HEK293 (cell line): Measurements from ENCODE around the gene HTATIP2.

ENCODE experiments used
- CTCF ChIA-PET: fragments of 350-600 bp; formaldehyde crosslinking; extraction: SDS; loops from one replicate; lab custom pipeline; 2021; ENCODE audit warnings: antibody characterized with exemption; lab: Yijun Ruan, JAX
- POLR2A ChIA-PET: fragments of 300-600 bp; formaldehyde crosslinking; extraction: SDS; loops from one replicate; lab custom pipeline; 2020; ENCODE audit warnings: antibody characterized with exemption, inconsistent platforms; lab: Yijun Ruan, JAX
- H3K27ac ChIP-seq: fragments of 200-500 bp; sonication (Bioruptor generic); 2 replicates; pipeline ENCODE4 v1.5.1; 2014; ENCODE audit warnings: low read depth, low read length, control low read depth, inconsistent platforms; ENCODE audit errors: extremely low read depth
- H3K36me3 ChIP-seq, 2 experiments: fragments of 200-500 bp in 1 of 2; sonication (Bioruptor generic) in 1 of 2; 1 replicate in 1 of 2; 2 replicates in 1 of 2; pipeline ENCODE4 v1.5.1; 2014 to 2017; ENCODE audit warnings: inconsistent platforms in 2 of 2, low read length in 2 of 2; ENCODE audit not compliant: control insufficient read depth in 2 of 2, insufficient read depth in 1 of 2
- H3K4me1 ChIP-seq: fragments of 200-500 bp; sonication (Bioruptor generic); 2 replicates; pipeline ENCODE4 v1.5.1; 2014; ENCODE audit warnings: mild to moderate bottlenecking, low read length, inconsistent platforms; ENCODE audit not compliant: control insufficient read depth, insufficient read depth
- H3K4me3 ChIP-seq: 2 replicates; pipeline ENCODE4 v1.5.1; 2011; ENCODE audit warnings: low read depth, mild to moderate bottlenecking, control low read depth, low read length, moderate library complexity
- H3K9me3 ChIP-seq: fragments of 200-500 bp; sonication (Bioruptor generic); 2 replicates; pipeline ENCODE4 v1.5.1; 2014; ENCODE audit warnings: low read depth, low read length, inconsistent platforms; ENCODE audit not compliant: control insufficient read depth, insufficient read depth
- KLF7 ChIP-seq: fragments of 450-650 bp; formaldehyde crosslinking; IDR thresholded peaks from 2 replicates; pipeline ENCODE4 v1.5.1; 2016; ENCODE audit warnings: missing biosample characterization, missing genetic modification characterization, borderline replicate concordance
- YY2 ChIP-seq: fragments of 450-650 bp; formaldehyde crosslinking; IDR thresholded peaks from 2 replicates; pipeline ENCODE4 v1.5.1; 2016; ENCODE audit warnings: missing biosample characterization, missing genetic modification characterization
- ZBTB48 ChIP-seq: fragments of 450-650 bp; formaldehyde crosslinking; IDR thresholded peaks from 2 replicates; pipeline ENCODE4 v1.5.1; 2016; ENCODE audit warnings: missing biosample characterization, missing genetic modification characterization
- ZFP41 ChIP-seq: fragments of 450-650 bp; formaldehyde crosslinking; IDR thresholded peaks from 2 replicates; pipeline ENCODE4 v1.5.1; 2016; ENCODE audit warnings: missing biosample characterization, missing genetic modification characterization, borderline replicate concordance
- ZNF174 ChIP-seq: fragments of 450-650 bp; formaldehyde crosslinking; IDR thresholded peaks from 2 replicates; pipeline ENCODE4 v1.5.0; 2017; ENCODE audit warnings: missing biosample characterization, mild to moderate bottlenecking, missing genetic modification characterization
- ZNF202 ChIP-seq: fragments of 450-650 bp; formaldehyde crosslinking; IDR thresholded peaks from 2 replicates; pipeline ENCODE4 v1.5.1; 2016; ENCODE audit warnings: missing biosample characterization, missing genetic modification characterization, borderline replicate concordance
- ZNF23 ChIP-seq: fragments of 450-650 bp; formaldehyde crosslinking; IDR thresholded peaks from 2 replicates; pipeline ENCODE4 v1.5.1; 2016; ENCODE audit warnings: missing biosample characterization, missing genetic modification characterization, borderline replicate concordance
- ZNF324 ChIP-seq: fragments of 450-650 bp; formaldehyde crosslinking; IDR thresholded peaks from 2 replicates; pipeline ENCODE4 v1.5.1; 2016; ENCODE audit warnings: missing biosample characterization, missing genetic modification characterization
- ZNF341 ChIP-seq: fragments of 450-650 bp; formaldehyde crosslinking; IDR thresholded peaks from 2 replicates; pipeline ENCODE4; 2016; ENCODE audit warnings: low read depth, missing biosample characterization, missing genetic modification characterization
- ZNF404 ChIP-seq: fragments of 450-650 bp; formaldehyde crosslinking; IDR thresholded peaks from 2 replicates; pipeline ENCODE4 v1.5.1; 2017; ENCODE audit warnings: missing biosample characterization, missing genetic modification characterization
- ZNF544 ChIP-seq: fragments of 450-650 bp; formaldehyde crosslinking; IDR thresholded peaks from 2 replicates; pipeline ENCODE4 v1.5.0; 2017; ENCODE audit warnings: missing biosample characterization, missing genetic modification characterization
- ZNF571 ChIP-seq: fragments of 450-650 bp; formaldehyde crosslinking; IDR thresholded peaks from 2 replicates; pipeline ENCODE4 v1.5.0; 2017; ENCODE audit warnings: missing biosample characterization, missing genetic modification characterization
- ZNF701 ChIP-seq: fragments of 450-650 bp; formaldehyde crosslinking; IDR thresholded peaks from 2 replicates; pipeline ENCODE4 v1.5.1; 2016; ENCODE audit warnings: missing biosample characterization, missing genetic modification characterization
- TF ChIP-seq, protein P1 (sequence below): fragments of 450-650 bp; formaldehyde crosslinking; IDR thresholded peaks from 2 replicates; pipeline ENCODE4 v1.5.1; 2016; ENCODE audit warnings: missing biosample characterization, missing genetic modification characterization
- TF ChIP-seq, protein P2 (sequence below): fragments of 450-650 bp; formaldehyde crosslinking; IDR thresholded peaks from 2 replicates; pipeline ENCODE4 v1.5.1; 2016; ENCODE audit warnings: missing biosample characterization, missing genetic modification characterization
- TF ChIP-seq, protein P3 (sequence below): fragments of 450-650 bp; formaldehyde crosslinking; IDR thresholded peaks from 2 replicates; pipeline ENCODE4 v1.5.1; 2016; ENCODE audit warnings: missing biosample characterization, missing genetic modification characterization
- TF ChIP-seq, protein P4 (sequence below): fragments of 450-650 bp; formaldehyde crosslinking; IDR thresholded peaks from 2 replicates; pipeline ENCODE4 v1.5.1; 2016; ENCODE audit warnings: missing biosample characterization, missing genetic modification characterization

Gene HTATIP2

GRCh38 chr11:20399498-20399897, 36.0 kb downstream of the HTATIP2 start:
- no peak overlapping the region for H3K27ac ChIP-seq
- no peaks in the 10 kb centered on the region for H3K9me3 ChIP-seq
- POLR2A ChIA-PET = no interaction called here
- TF ChIP-seq ZNF23 (tag by site-specific recombination) (no peak), ZNF701 (no peak)
- no peak overlapping the region for H3K4me3 ChIP-seq
- H3K4me1 ChIP-seq = no peaks in the 10 kb centered on the region
- peaks cover 6 to 57% of the 10 kb centered on the region in 2 experiments for H3K36me3 ChIP-seq
- CTCF ChIA-PET = interaction anchor here (0.6 to 1.4 kb wide), 5 partner anchors 8 to 460 kb away, joined by 3 to 10 read pairs (median 3); no protein-coding TSS in a partner anchor

- CTCF ChIA-PET = interaction anchor here (0.6 to 0.7 kb wide), 3 partner anchors 155 to 587 kb away, joined by 3 to 6 read pairs (median 3); no protein-coding TSS in a partner anchor
- peaks cover 6 to 48% of the 10 kb centered on the region in 2 experiments for H3K36me3 ChIP-seq
- no peaks in the 10 kb centered on the region for H3K4me1 ChIP-seq
- no peaks in the 10 kb centered on the region for H3K9me3 ChIP-seq
- TF ChIP-seq ZFP41 (tag by site-specific recombination) = no peak
- no peak for TF ChIP-seq ZNF324 (tag by site-specific recombination)
- TF ChIP-seq, protein P1, sequence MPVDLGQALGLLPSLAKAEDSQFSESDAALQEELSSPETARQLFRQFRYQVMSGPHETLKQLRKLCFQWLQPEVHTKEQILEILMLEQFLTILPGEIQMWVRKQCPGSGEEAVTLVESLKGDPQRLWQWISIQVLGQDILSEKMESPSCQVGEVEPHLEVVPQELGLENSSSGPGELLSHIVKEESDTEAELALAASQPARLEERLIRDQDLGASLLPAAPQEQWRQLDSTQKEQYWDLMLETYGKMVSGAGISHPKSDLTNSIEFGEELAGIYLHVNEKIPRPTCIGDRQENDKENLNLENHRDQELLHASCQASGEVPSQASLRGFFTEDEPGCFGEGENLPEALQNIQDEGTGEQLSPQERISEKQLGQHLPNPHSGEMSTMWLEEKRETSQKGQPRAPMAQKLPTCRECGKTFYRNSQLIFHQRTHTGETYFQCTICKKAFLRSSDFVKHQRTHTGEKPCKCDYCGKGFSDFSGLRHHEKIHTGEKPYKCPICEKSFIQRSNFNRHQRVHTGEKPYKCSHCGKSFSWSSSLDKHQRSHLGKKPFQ (tag by site-specific recombination) = no peak
- no peak for TF ChIP-seq YY2 (tag by site-specific recombination)
- TF ChIP-seq, protein P2, sequence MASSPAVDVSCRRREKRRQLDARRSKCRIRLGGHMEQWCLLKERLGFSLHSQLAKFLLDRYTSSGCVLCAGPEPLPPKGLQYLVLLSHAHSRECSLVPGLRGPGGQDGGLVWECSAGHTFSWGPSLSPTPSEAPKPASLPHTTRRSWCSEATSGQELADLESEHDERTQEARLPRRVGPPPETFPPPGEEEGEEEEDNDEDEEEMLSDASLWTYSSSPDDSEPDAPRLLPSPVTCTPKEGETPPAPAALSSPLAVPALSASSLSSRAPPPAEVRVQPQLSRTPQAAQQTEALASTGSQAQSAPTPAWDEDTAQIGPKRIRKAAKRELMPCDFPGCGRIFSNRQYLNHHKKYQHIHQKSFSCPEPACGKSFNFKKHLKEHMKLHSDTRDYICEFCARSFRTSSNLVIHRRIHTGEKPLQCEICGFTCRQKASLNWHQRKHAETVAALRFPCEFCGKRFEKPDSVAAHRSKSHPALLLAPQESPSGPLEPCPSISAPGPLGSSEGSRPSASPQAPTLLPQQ (tag by site-specific recombination) = no peak
- TF ChIP-seq, protein P3, sequence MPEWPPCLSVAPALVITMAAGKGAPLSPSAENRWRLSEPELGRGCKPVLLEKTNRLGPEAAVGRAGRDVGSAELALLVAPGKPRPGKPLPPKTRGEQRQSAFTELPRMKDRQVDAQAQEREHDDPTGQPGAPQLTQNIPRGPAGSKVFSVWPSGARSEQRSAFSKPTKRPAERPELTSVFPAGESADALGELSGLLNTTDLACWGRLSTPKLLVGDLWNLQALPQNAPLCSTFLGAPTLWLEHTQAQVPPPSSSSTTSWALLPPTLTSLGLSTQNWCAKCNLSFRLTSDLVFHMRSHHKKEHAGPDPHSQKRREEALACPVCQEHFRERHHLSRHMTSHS = no peak
- no peak for TF ChIP-seq KLF7
- no peak for TF ChIP-seq ZBTB48
- TF ChIP-seq ZNF404 (tag by site-specific recombination) = no peak
- no peak for TF ChIP-seq ZNF202
- TF ChIP-seq ZNF544 = no peak
- no peak overlapping the region for H3K4me3 ChIP-seq
- H3K27ac ChIP-seq = no peak overlapping the region
- POLR2A ChIA-PET = no interaction called here
These were observed 39.5 kb downstream of the HTATIP2 start for GRCh38 chr11:20403059-20403458.

GRCh38 chr11:20406484-20406883, 43.0 kb downstream of the HTATIP2 start:
- CTCF ChIA-PET = interaction anchor here (0.5 to 1.4 kb wide), 2 partner anchors 9 to 242 kb away, joined by 3 to 8 read pairs; no protein-coding TSS in a partner anchor
- TF ChIP-seq ZNF571 (tag by site-specific recombination) = no peak
- TF ChIP-seq ZNF341 (tag by site-specific recombination) = no peak
- TF ChIP-seq ZNF174 (tag by site-specific recombination) = no peak
- TF ChIP-seq, protein P4, sequence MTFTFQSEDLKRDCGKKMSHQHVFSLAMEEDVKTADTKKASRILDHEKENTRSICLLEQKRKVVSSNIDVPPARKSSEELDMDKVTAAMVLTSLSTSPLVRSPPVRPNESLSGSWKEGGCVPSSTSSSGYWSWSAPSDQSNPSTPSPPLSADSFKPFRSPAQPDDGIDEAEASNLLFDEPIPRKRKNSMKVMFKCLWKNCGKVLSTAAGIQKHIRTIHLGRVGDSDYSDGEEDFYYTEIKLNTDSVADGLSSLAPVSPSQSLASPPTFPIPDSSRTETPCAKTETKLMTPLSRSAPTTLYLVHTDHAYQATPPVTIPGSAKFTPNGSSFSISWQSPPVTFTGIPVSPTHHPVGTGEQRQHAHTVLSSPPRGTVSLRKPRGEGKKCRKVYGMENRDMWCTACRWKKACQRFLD = no peak

More at GRCh38 chr11:20406484-20406883, 43.0 kb downstream of the HTATIP2 start:
- Histone ChIP-seq H3K4me1 (no peaks in the 10 kb centered on the region), H3K36me3 (peaks cover 10 to 46% of the 10 kb centered on the region in 2 experiments), H3K4me3 (no peak overlapping the region), H3K9me3 (no peaks in the 10 kb centered on the region), H3K27ac (no peak overlapping the region)
- POLR2A ChIA-PET = no interaction called here
